HG03521 (cell line): ENCODE data around the gene FBXO41.

Experiments
- ATAC-seq: cut with Tn5 transposase; IDR thresholded peaks from one replicate; pipeline ENCODE4 v1.9.1; 2021; ENCODE audit warnings: mild to moderate bottlenecking, moderate library complexity; ENCODE audit not compliant: unreplicated experiment

Gene FBXO41

GRCh38 chr2:73289304-73289703, 5.0 kb upstream of the FBXO41 start:
- ATAC-seq, result no peak

GRCh38 chr2:73286134-73286655, 1.9 kb upstream of the FBXO41 start:
- ATAC-seq, result no peak

DNA sequence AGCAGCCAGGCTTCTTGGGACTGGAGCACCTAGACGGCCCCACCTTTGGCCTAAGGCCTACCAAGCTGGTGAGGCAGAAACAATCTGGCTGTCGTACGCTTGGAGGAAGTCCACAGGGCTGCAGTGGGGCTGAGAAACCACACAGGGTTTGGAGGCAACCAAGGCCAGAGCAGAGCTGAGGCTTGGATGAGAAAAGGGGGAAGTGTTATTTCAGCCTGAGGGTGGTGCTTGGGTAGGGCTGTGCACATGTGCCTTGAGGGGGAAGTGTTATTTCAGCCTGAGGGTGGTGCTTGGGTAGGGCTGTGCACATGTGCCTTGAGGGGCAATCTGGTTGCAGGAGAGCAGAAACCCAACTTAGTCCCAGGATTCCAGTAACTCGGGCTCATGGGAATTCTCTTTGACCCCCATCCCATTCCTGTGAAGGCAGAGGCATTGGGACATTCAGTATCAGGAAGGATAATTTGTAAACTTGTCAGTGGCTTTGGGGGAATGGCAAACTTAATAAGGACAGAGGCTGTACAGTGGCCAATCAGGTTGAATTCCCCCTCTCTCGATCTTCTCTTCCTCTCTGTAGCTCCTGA, 971 bp upstream of the FBXO41 start:
- ATAC-seq, result peak; percentile 48

GRCh38 chr2:73283545-73284295, 558 bp downstream of the FBXO41 start:
- peak; percentile 9 for ATAC-seq

DNA sequence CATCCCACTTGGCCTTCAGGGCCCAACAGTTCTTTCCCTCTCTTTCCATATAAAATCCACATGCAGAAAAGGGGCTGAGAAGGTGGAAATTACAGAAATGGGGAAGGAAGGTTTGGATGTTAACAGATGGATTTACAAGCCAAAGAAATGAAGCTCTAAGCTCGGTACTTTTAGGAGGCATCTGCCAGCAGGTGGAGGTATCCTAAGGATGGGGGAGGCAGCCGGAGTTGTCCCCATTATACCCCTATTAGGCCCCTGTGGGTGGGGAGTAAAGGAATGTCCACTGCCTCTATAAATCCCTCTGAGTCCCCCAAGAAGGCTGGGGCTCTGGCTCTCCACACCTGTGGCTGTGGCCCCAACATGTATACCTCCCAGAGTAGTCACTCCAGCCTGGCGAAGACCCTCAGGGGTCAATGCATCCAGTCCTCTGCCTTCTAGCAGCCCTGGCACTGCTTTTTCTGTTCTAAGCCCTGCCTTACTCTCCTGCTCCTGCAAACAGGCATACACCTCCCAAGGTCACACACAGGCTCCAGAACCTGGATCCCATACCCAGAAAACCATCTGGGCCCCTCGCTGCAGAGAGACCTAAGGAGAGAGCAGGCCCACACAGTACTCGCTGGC, 1.2 kb downstream of the FBXO41 start:
- no peak for ATAC-seq

DNA sequence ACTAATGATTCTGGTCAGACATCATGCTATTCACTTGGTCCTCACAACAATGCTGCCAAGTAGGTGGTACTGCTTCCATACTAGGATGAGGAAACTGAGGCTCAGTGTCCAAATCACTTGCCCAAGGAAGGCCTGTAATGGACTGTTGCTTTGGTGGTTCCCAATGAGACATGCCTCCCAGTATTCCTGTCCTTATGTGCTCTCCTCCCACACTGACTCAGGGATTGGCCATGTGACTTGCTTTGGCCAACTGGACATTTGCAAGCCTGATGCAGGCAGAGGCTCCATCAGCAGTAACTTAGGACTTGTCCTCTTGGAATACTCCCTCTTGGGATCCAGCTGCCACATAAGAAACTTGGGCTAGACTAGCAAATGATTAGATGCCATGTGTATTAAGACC, 3.0 kb downstream of the FBXO41 start:
- ATAC-seq, result no peak

DNA sequence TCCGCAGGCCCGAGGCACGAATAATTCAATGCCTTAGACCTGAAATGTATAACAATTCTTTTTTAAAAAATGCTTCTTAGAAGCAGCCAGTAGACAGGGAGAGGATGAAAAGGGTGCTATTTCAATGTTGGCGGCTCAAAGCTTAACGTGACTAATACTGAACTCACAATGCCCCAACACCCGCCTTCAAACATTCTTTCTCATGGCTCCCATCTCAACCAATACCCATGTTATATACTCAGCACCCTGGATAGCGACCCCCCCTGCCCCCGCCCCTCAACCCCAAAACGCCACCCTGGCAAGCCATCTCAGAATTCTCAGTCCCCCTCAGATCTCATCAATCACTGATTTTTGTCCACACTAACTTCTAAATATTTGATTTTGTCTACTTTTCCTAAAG, 4.4 kb downstream of the FBXO41 start:
- no peak for ATAC-seq

DNA sequence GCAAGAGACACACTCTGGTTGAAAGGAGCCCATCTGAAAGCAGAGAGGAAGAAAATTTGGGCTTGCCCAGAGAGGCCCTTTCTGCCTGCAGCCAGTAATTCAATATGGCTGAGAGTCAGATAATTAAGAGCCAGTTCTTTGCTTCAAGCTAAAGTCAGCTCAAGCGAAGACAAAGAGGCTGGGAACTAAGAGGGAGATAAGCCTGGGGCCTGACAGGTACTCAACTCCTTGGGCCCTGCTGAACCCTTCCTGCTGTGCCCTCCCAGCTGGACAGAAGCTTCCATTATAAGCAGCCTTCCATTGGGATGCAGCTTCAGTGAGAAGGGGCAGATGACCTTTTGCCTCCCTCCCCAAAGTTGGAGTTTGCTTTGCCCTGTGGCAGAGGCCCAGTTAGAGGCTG, 12.0 kb downstream of the FBXO41 start:
- ATAC-seq, result no peak

GRCh38 chr2:73269686-73270465, 14.4 kb downstream of the FBXO41 start:
- ATAC-seq, result no peak

- peak; percentile 79 for ATAC-seq
These were observed 15.2 kb downstream of the FBXO41 start for GRCh38 chr2:73268830-73269685.

- no peak for ATAC-seq
These were observed 15.9 kb downstream of the FBXO41 start for GRCh38 chr2:73268366-73268829.

DNA sequence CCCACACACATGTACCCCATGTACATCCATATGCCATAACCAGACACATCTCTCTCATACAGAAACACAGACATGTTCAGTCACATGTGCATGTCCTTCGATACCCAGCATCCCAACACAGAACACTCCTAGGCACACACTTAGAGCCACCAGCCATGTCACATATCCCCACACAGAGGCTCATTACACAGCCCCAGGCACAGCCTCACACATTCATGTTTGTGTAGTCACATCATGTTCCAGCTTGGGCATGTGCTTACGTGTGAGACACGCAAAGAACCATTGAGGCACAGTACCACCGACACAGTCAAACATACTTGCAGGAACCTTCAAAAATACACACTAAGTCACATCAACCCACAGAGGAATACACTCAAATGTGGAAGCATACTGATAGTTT, 17.3 kb downstream of the FBXO41 start:
- no peak for ATAC-seq

GRCh38 chr2:73266061-73266901, 18.0 kb downstream of the FBXO41 start:
- ATAC-seq, result no peak

- ATAC-seq, result no peak
These were observed 18.8 kb downstream of the FBXO41 start for GRCh38 chr2:73265298-73266060.

GRCh38 chr2:73264783-73265182, 19.5 kb downstream of the FBXO41 start:
- ATAC-seq, result no peak

DNA sequence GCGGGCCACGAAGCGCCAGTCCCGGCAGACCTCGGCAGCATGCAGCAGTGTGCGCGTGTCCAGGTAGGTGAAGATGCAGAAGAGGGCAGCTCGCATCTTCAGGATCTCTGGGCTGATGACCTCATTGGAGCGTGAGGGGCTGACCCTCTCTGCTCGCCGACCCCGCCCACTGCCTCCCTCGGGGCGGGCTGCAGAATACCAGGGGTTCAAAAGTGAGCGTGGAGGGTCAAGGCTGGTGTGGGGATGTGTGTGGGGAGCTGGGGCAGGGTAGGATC, 20.0 kb downstream of the FBXO41 start:
- ATAC-seq, result no peak

GRCh38 chr2:73263540-73264331, 20.5 kb downstream of the FBXO41 start:
- ATAC-seq, result no peak
